Measurements from ENCODE around the gene RETN.

Gene RETN

DNA sequence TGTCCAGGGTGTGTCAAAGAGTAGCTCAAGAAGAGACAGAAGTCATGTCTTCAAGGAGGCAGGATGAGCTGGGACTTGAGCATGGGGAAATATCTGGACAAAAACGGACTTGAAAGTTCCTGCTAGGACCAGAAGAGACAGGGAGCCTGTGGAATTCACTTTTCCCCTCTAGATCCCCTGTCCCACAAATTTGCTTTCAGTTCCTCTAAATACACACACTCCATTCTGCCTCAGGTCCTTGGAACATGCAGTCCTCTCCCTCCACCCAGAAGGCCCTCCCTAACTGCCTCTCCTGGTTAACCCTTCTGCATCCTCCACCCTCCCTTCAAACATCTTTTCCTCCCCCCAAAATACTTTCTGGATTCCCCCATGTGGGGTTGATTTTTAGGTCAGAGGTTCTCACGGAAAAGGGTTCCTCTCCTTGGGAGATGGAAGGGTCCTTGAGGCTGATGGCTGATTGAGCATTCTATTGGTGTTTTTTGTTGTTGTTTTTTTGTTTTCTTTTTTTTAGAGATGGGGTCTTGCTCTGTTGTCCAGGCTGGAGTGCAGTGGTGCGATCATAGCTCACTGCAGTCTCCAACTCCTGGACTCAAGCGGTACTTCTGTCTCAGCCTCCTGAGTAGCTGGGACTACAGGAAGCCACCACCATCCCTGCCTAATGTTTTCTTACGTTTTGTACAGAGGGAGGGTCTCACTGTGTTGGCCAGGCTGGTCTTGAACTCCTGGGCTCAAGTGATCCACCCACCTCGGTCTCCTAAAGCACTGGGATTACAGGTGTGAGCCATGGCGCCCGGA is 6.9 kb upstream of the RETN start:
- in situ Hi-C loops (cut with MboI; ENCODE audit: low pct_unique_long_range_greater_than_20kb, low sequenced_read_pairs, unreplicated experiment): loop anchor here (10.0 kb wide), 1 partner anchor 143 kb away; no protein-coding TSS in a partner anchor
- TF ChIP-seq, protein P1, sequence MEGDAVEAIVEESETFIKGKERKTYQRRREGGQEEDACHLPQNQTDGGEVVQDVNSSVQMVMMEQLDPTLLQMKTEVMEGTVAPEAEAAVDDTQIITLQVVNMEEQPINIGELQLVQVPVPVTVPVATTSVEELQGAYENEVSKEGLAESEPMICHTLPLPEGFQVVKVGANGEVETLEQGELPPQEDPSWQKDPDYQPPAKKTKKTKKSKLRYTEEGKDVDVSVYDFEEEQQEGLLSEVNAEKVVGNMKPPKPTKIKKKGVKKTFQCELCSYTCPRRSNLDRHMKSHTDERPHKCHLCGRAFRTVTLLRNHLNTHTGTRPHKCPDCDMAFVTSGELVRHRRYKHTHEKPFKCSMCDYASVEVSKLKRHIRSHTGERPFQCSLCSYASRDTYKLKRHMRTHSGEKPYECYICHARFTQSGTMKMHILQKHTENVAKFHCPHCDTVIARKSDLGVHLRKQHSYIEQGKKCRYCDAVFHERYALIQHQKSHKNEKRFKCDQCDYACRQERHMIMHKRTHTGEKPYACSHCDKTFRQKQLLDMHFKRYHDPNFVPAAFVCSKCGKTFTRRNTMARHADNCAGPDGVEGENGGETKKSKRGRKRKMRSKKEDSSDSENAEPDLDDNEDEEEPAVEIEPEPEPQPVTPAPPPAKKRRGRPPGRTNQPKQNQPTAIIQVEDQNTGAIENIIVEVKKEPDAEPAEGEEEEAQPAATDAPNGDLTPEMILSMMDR (IDR thresholded peaks at IDR 0.05; ENCODE audit: extremely low read depth, insufficient read depth, missing control alignments): no peak
- no peak for DNase-seq (ENCODE audit: low spot score)

DNA sequence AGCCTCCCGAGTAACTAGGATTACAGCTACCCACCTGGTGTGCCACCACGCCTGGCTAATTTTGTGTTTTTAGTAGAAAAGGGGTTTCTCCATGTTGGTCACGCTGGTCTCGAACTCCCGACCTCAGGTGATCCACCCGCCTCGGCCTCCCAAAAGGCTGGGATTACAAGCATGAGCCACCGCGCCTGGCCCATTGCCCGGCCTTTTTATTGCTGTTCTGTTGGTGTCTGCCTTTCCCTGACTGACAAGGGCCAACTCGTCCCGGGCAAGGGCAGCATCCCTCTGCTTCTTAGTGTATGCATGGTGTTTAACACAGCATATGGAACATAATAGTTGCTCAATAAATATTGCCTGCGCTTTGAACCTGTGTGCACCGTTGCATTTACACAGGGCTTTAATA is 6.2 kb upstream of the RETN start:
- DNase-seq (ENCODE audit: low spot score): no peak
- in situ Hi-C loops (cut with MboI; ENCODE audit: low pct_unique_long_range_greater_than_20kb, low sequenced_read_pairs, unreplicated experiment): loop anchor here (10.0 kb wide), 1 partner anchor 142 kb away; no protein-coding TSS in a partner anchor
- TF ChIP-seq, protein P1 (IDR thresholded peaks at IDR 0.05; ENCODE audit: extremely low read depth, insufficient read depth, missing control alignments): no peak

DNA sequence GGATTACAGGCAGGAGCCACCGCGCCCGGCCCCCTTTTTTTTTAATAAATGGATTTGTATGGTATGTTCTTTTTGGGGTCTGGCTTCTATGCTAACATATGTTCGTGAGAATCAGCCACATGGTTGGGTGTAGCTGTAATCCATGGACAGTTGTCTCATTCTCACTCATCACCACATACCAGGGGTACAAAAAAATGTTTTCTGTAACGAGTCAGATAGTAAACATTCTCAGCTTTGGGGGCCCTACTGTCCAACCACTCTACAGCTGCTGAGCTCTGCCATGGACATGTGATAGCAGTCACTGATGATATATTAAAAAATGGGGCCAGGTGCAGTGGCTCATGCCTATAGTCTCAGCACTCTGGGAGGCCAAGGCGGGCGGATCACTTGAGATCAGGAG is 5.1 kb upstream of the RETN start:
- in situ Hi-C loops (cut with MboI; ENCODE audit: low pct_unique_long_range_greater_than_20kb, low sequenced_read_pairs, unreplicated experiment): loop anchor here (10.0 kb wide), 1 partner anchor 141 kb away; no protein-coding TSS in a partner anchor
- TF ChIP-seq, protein P1 (IDR thresholded peaks at IDR 0.05; ENCODE audit: extremely low read depth, insufficient read depth, missing control alignments): no peak
- no peak for DNase-seq (ENCODE audit: low spot score)

DNA sequence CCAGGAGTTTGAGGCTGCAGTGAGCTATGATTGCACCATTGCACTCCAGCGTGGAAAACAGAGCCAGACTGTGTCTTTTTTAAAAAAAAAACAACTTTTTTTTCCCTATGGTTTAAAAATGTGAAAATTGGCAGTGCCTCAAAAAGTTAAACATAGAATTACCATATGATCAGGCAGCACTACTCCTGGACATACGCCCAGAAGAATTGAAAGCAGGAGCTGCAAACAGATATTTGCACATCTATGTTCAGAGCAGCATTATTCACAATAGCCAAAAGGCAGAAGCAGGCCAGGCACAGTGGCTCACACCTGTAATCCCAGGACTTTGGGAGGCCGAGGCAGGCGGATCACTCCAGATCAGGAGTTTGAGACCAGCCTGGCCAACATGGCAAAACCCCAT is 3.8 kb upstream of the RETN start:
- DNase-seq (ENCODE audit: low spot score): no peak
- TF ChIP-seq, protein P1 (IDR thresholded peaks at IDR 0.05; ENCODE audit: extremely low read depth, insufficient read depth, missing control alignments): no peak
- in situ Hi-C loops (cut with MboI; ENCODE audit: low pct_unique_long_range_greater_than_20kb, low sequenced_read_pairs, unreplicated experiment): loop anchor here (10.0 kb wide), 1 partner anchor 140 kb away; no protein-coding TSS in a partner anchor

DNA sequence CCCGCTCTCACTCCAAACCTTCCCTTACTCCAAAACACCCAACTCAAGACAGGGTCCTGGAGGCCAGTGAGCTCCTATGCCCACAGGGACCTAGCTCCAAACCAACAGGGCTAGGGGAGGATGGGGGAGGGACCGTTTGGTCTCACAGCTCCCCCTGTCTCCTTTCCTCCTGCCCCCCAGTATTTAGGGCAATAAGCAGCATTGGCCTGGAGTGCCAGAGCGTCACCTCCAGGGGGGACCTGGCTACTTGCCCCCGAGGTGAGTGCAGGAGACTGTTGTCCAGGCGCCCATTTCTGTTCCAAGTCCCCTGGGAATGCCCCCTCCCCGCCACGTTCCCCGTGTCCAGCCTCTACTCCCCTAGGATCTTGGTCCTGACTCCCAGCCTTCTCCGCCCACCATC is 792 bp downstream of the RETN start:
- no peak for DNase-seq (ENCODE audit: low spot score)
- in situ Hi-C loops (cut with MboI; ENCODE audit: low pct_unique_long_range_greater_than_20kb, low sequenced_read_pairs, unreplicated experiment): loop anchor here (10.0 kb wide), 1 partner anchor 135 kb away; no protein-coding TSS in a partner anchor
- TF ChIP-seq, protein P1 (IDR thresholded peaks at IDR 0.05; ENCODE audit: extremely low read depth, insufficient read depth, missing control alignments): no peak

DNA sequence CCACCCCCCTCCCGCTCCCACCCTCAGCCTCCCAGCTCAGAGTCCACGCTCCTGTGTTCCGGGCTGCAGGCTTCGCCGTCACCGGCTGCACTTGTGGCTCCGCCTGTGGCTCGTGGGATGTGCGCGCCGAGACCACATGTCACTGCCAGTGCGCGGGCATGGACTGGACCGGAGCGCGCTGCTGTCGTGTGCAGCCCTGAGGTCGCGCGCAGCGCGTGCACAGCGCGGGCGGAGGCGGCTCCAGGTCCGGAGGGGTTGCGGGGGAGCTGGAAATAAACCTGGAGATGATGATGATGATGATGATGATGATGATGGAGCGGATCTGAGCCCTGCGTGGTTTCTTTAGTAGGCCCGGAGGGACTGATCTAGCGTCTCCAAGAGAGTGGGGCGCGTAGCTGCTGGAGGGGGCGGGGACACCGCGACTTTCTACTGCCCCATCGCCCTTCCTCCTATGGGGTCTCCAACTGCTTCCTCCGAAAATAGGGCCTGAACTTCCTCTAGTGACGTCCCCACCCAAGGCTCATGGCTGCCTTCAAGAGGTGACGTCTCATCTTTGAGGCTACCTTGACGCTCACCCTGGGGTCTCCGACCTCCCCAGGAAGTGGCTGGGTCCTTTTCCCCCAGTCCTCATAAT is 1.4 kb downstream of the RETN start:
- in situ Hi-C loops (cut with MboI; ENCODE audit: low pct_unique_long_range_greater_than_20kb, low sequenced_read_pairs, unreplicated experiment): no loop called here
- TF ChIP-seq, protein P1 (IDR thresholded peaks at IDR 0.05; ENCODE audit: extremely low read depth, insufficient read depth, missing control alignments): no peak
- DNase-seq (ENCODE audit: low spot score): peak; percentile 45

Measured in GM13977 (cell line).